Left lung (tissue), 10 donors: ENCODE results near the gene NOXA1. TPM values are rescaled to one million over a fixed set of nuclear protein-coding genes. Genes with fewer than 3 reads are reported as not detected.
A peak's percentile ranks its signal among the peaks of the same experiment; 100 is the strongest.

Experiments
- ATAC-seq: fragments of 200-7000 bp; cut with Tn5 transposase; one replicate; pipeline ENCODE4 v1.9.1; 2020; ENCODE audit warnings: moderate library complexity
- DNase-seq, 4 donors: peaks; one replicate each; pipeline ENCODE4 v3.0.0-alpha.2; 2013 to 2020
- H3K27ac ChIP-seq, 2 donors: fragments of 200-600 bp; sonication (generic) in 1 of 2; one replicate each; pipeline versions ENCODE4 v1.5.0 to v1.8.0; 2020 to 2021
- H3K27me3 ChIP-seq, 2 donors: fragments of 200-600 bp; sonication (generic) in 1 of 2; one replicate each; pipeline versions ENCODE4 v1.5.0 to v1.8.0; 2020 to 2021
- H3K36me3 ChIP-seq, 2 donors: fragments of 200-600 bp; sonication (generic) in 1 of 2; one replicate each; pipeline versions ENCODE4 v1.5.0 to v1.8.0; 2020 to 2021
- H3K4me1 ChIP-seq, 2 donors: fragments of 200-600 bp; one replicate each; pipeline ENCODE4 v1.8.0; 2021
- H3K4me3 ChIP-seq, 2 donors: fragments of 200-600 bp; sonication (generic) in 1 of 2; one replicate each; pipeline versions ENCODE4 v1.5.0 to v1.8.0; 2020 to 2021; ENCODE audit warnings: mild to moderate bottlenecking in 1 of 2
- H3K9me3 ChIP-seq, 2 donors: fragments of 200-600 bp; sonication (generic) in 1 of 2; one replicate each; pipeline versions ENCODE4 v1.5.0 to v1.8.0; 2020 to 2021
- intact Hi-C, 2 donors: fragments of 100-400 bp; cut with DNase I; formaldehyde crosslinking; loops; one replicate each; pipeline versions ENCODE4 v1.11.2 to v1.14.2; 2022
- polyA plus RNA-seq, 6 donors: library from polyadenylated mRNA; unstranded; fragments of 120-200 nt; gene quantifications; one replicate each; pipeline ENCODE4 v1.2.1, GENCODE V29; 2013; ENCODE audit not compliant: insufficient read length in 6 of 6
- total RNA-seq, 2 donors: library from RNA; stranded (reverse); fragmentation: NEBNext Ultra II Directional; extraction: Animal tissue kit (Norgen Biotek cat#: 25700); gene quantifications; one replicate each; pipeline ENCODE4 v1.2.1, GENCODE V29; 2021
- TF ChIP-seq, protein P1 (sequence below), 2 donors: fragments of 200-600 bp; sonication (generic) in 1 of 2; IDR thresholded peaks; one replicate each; pipeline versions ENCODE4 v1.5.0 to v1.8.0; 2021; ENCODE audit warnings: antibody characterized with exemption in 2 of 2
- donor health status: DM: no; HTN: yes; CAD: no.
- donor health status: DM: no; HTN: no; CAD: no.

The NOXA1 gene
- total and polyA plus RNA-seq, 8 donors = 4.5 to 8.7 (median 6.9) TPM

DNA sequence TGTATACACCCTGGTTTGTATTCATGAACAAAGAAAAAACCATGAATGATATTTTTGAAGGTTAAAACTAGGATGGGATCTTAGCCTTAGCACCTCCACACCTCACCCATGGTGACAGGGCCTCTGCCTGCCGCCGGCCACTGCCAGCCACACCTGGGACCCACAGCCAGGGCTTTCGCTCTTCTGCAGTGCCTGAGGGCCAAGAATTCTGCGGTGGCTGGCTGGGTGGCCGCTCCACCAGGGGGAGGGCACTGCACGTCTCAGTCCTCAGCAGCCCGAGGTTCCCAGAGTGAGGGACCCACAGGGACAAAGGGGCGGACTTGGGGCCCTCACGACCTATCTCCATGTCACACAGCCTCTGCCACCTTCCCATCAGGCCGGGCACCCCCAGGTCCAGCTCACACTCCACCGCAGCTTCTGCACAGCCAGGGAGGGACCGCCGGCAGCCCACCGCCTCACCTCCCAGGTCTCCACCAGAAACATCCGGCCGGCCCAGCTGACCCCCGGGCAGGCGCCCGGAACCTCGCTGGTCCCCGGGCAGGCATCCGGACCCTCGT lies 7.1 kb upstream of the NOXA1 start:
- H3K9me3 ChIP-seq = no peaks in the 10 kb centered on the region
- peaks cover 0 to 5% of the 10 kb centered on the region in 2 donors for H3K36me3 ChIP-seq
- H3K4me3 ChIP-seq = no peak overlapping the region
- ATAC-seq (no peak), DNase-seq (no peak)
- intact Hi-C loops = no loop called here
- TF ChIP-seq, protein P1, sequence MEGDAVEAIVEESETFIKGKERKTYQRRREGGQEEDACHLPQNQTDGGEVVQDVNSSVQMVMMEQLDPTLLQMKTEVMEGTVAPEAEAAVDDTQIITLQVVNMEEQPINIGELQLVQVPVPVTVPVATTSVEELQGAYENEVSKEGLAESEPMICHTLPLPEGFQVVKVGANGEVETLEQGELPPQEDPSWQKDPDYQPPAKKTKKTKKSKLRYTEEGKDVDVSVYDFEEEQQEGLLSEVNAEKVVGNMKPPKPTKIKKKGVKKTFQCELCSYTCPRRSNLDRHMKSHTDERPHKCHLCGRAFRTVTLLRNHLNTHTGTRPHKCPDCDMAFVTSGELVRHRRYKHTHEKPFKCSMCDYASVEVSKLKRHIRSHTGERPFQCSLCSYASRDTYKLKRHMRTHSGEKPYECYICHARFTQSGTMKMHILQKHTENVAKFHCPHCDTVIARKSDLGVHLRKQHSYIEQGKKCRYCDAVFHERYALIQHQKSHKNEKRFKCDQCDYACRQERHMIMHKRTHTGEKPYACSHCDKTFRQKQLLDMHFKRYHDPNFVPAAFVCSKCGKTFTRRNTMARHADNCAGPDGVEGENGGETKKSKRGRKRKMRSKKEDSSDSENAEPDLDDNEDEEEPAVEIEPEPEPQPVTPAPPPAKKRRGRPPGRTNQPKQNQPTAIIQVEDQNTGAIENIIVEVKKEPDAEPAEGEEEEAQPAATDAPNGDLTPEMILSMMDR (IDR thresholded peaks at IDR 0.05) = no peak
- H3K4me1 ChIP-seq = peaks cover 7 to 26% of the 10 kb centered on the region in 2 donors
- peaks cover 0 to 9% of the 10 kb centered on the region in 2 donors for H3K27me3 ChIP-seq
- H3K27ac ChIP-seq = no peak overlapping the region

DNA sequence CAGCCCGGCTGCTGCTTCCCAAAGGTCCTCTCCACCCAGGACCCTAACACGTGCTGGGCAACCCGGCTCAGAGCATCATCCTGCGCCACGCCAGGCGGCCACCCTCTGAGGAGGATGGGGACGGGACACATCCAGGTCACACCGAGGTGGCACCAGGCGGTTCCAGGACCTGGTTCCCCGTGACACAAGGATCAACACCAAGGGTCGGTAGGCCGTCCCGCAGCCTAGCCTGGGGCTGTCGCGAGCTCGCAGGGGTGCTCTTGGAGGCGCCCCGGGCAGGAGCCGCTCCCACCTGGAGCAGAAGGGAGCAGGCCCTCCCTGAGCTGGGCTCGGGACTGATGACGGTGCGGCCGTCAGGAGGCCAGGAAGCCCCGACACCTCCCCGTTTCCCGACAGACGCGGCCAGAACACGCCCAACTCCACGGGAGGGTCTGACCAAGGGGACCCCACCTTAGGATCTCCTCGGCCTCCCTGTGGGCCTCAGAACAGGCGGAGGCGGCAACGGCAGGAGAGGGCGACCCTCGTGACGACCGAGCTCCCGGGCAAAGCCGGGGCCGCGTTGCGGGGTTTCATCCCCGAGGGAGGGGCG lies 6.5 kb upstream of the NOXA1 start:
- intact Hi-C loops = no loop called here

DNA sequence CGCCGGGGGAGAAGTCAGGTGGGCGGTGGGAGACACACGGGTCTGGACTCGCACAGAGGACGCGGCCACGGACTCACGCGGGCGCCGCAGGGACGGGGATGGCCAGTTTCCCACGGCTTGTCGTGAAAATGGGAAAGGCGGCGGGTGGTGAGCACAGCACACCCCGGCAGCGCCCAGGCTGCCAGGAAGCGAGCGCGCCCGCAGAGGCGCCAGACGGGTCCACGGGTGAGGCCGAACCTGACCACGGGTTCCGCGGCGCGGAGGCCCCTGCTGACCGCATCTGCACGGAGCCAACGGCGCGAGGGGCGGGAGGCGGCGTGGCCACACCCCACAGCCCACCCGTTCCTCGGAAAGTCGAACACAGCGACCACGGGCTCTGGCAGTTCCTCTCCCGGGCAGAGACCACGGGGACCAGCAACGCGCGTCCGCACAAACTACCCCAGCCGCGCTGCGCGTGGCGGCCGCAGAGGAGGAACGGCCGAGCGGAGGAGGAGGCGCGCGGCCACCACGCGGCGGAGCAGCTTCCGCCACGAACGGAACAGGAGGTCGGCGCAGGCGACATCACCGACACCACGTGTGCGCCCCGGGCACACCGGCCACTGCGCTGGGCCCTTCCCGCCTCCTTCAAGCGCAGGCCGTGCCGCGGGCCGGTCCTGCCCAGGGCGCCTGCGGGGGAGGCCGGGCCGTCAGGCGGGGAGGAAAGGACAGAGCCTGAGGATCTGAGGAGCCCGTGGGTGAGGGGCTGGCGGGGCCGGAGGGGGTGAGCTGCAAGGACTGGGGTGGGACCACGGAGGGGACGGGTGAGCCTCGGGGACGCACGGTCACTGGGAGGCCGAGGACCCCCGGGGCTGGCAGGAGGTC lies 5.8 kb upstream of the NOXA1 start:
- Histone ChIP-seq H3K4me1 (peaks cover 0 to 28% of the 10 kb centered on the region in 2 donors), H3K36me3 (peaks cover 0 to 5% of the 10 kb centered on the region in 2 donors), H3K9me3 (no peaks in the 10 kb centered on the region), H3K27ac (peak overlapping the region; percentile 7 to 50), H3K27me3 (no peaks in the 10 kb centered on the region), H3K4me3 (peak overlapping the region; percentile 11 to 29)
- DNase-seq (peak in 1 of 4 donors; percentile 78), ATAC-seq (peak; percentile 43)
- intact Hi-C loops = no loop called here
- TF ChIP-seq, protein P1 (IDR thresholded peaks at IDR 0.05) = no peak

More for the DNA sequence above, 6.5 kb upstream of the NOXA1 start:
- peaks cover 0 to 5% of the 10 kb centered on the region in 2 donors for H3K36me3 ChIP-seq
- peaks cover 0 to 4% of the 10 kb centered on the region in 2 donors for H3K27me3 ChIP-seq
- H3K9me3 ChIP-seq = no peaks in the 10 kb centered on the region
- TF ChIP-seq, protein P1 (IDR thresholded peaks at IDR 0.05) = no peak
- H3K4me1 ChIP-seq = peaks cover 7 to 28% of the 10 kb centered on the region in 2 donors
- DNase-seq (peak in 1 of 4 donors; percentile 76), ATAC-seq (no peak)
- H3K4me3 ChIP-seq = peak overlapping the region in 1 of 2 donors; percentile 29
- H3K27ac ChIP-seq = peak overlapping the region in 1 of 2 donors; percentile 50

DNA sequence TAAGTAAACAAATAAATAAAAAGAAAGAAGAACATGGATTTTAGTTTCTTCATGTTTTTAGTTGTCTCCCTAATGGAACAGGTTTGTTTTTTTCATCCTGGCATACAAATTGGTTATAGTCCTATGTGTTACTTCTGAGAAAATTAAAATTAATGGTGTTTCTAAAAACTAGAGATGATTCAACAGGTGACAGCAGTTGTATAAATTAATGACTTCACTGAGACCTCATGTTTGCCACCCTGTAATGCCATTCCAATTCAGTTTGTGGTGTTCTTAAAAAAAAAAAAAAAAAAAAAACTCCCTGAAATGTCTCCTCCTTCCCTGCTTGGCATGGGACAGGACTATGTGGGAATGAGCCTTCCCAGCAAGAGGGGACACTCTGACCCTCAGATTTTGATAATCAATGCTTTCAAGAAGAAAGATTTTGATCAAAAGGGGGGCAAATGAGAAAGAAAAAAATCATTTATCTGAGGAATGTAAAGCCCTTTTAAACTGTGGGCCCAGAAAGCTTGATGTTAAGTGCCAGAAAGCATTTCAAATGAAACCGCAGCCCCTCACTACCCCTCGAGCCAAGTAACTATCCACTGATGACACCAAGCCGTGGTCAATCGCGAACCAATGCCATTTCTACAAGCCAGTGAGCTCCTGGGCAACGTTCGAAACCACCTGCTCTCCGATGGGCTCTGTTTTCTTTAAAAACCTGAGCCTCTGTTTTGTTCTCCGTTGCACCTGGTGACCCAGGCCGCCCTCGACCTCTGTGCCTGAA lies 1.2 kb upstream of the NOXA1 start:
- H3K4me1 ChIP-seq = peaks cover 0 to 35% of the 10 kb centered on the region in 2 donors
- peaks cover 0 to 5% of the 10 kb centered on the region in 2 donors for H3K27me3 ChIP-seq
- TF ChIP-seq, protein P1 (IDR thresholded peaks at IDR 0.05) = no peak
- peaks cover 0 to 4% of the 10 kb centered on the region in 2 donors for H3K36me3 ChIP-seq
- H3K9me3 ChIP-seq = no peaks in the 10 kb centered on the region
- DNase-seq = no peak
- H3K4me3 ChIP-seq = peak overlapping the region; percentile 87 to 93
- intact Hi-C loops = no loop called here
- H3K27ac ChIP-seq = peak overlapping the region; percentile 62 to 77
- ATAC-seq = no peak
